Measurements from ENCODE around the gene IGF2BP2.
A peak's percentile ranks its signal among the peaks of the same experiment; 100 is the strongest.

Gene IGF2BP2

GRCh38 chr3:185630182-185630622 is 194.6 kb downstream of the IGF2BP2 start:
- TF ChIP-seq CTCF (IDR thresholded peaks at IDR 0.05; ENCODE audit: low read depth, low read length, missing control alignments), result no peak
- H3K27ac ChIP-seq, result peak overlapping the region; percentile 23
- peaks cover 24% of the 10 kb centered on the region for H3K36me3 ChIP-seq (replicated peaks)
- peak; percentile 53 for DNase-seq
- no peak overlapping the region for H3K4me3 ChIP-seq (ENCODE audit: low read depth, low read length)
- no peaks in the 10 kb centered on the region for H3K27me3 ChIP-seq (replicated peaks)
- in situ Hi-C loops (cut with HindIII; ENCODE audit: low pct_ligation_motif_present, low sequenced_read_pairs), result no loop called here

GRCh38 chr3:185629554-185630181 is 195.2 kb downstream of the IGF2BP2 start:
- TF ChIP-seq CTCF (IDR thresholded peaks at IDR 0.05; ENCODE audit: low read depth, low read length, missing control alignments), result no peak
- DNase-seq, result no peak
- peaks cover 24% of the 10 kb centered on the region for H3K36me3 ChIP-seq (replicated peaks)
- peak overlapping the region; percentile 23 for H3K27ac ChIP-seq
- in situ Hi-C loops (cut with HindIII; ENCODE audit: low pct_ligation_motif_present, low sequenced_read_pairs), result no loop called here
- no peaks in the 10 kb centered on the region for H3K27me3 ChIP-seq (replicated peaks)
- no peak overlapping the region for H3K4me3 ChIP-seq (ENCODE audit: low read depth, low read length)

- DNase-seq, result no peak
- TF ChIP-seq CTCF (IDR thresholded peaks at IDR 0.05; ENCODE audit: low read depth, low read length, missing control alignments), result no peak
- in situ Hi-C loops (cut with HindIII; ENCODE audit: low pct_ligation_motif_present, low sequenced_read_pairs), result no loop called here
- Histone ChIP-seq H3K4me3 (ENCODE audit: low read depth, low read length) (no peak overlapping the region), H3K27ac (no peak overlapping the region), H3K36me3 (replicated peaks) (peaks cover 28% of the 10 kb centered on the region), H3K27me3 (replicated peaks) (no peaks in the 10 kb centered on the region)
Measured at GRCh38 chr3:185625784-185626183, 199.1 kb downstream of the IGF2BP2 start.

- no peak for DNase-seq
- no peak overlapping the region for H3K4me3 ChIP-seq (ENCODE audit: low read depth, low read length)
- in situ Hi-C loops (cut with HindIII; ENCODE audit: low pct_ligation_motif_present, low sequenced_read_pairs), result no loop called here
- no peak for TF ChIP-seq CTCF (IDR thresholded peaks at IDR 0.05; ENCODE audit: low read depth, low read length, missing control alignments)
- H3K27ac ChIP-seq, result no peak overlapping the region
- no peaks in the 10 kb centered on the region for H3K27me3 ChIP-seq (replicated peaks)
- peaks cover 32% of the 10 kb centered on the region for H3K36me3 ChIP-seq (replicated peaks)
Measured at GRCh38 chr3:185623939-185624665, 200.7 kb downstream of the IGF2BP2 start.

- Histone ChIP-seq H3K4me3 (ENCODE audit: low read depth, low read length) (no peak overlapping the region), H3K27ac (no peak overlapping the region), H3K27me3 (replicated peaks) (no peaks in the 10 kb centered on the region), H3K36me3 (replicated peaks) (peaks cover 40% of the 10 kb centered on the region)
- no peak for DNase-seq
- no peak for TF ChIP-seq CTCF (IDR thresholded peaks at IDR 0.05; ENCODE audit: low read depth, low read length, missing control alignments)
- in situ Hi-C loops (cut with HindIII; ENCODE audit: low pct_ligation_motif_present, low sequenced_read_pairs), result no loop called here
Measured at GRCh38 chr3:185613016-185613415, 211.8 kb downstream of the IGF2BP2 start.

All from brain microvascular endothelial cell (primary cell).